HG03103 (cell line): ENCODE data around the gene SLC9A2.

Experiments
- ATAC-seq: cut with Tn5 transposase; IDR thresholded peaks from one replicate; pipeline ENCODE4 v1.9.1; 2021; ENCODE audit warnings: low read depth; ENCODE audit not compliant: unreplicated experiment

Gene SLC9A2

DNA sequence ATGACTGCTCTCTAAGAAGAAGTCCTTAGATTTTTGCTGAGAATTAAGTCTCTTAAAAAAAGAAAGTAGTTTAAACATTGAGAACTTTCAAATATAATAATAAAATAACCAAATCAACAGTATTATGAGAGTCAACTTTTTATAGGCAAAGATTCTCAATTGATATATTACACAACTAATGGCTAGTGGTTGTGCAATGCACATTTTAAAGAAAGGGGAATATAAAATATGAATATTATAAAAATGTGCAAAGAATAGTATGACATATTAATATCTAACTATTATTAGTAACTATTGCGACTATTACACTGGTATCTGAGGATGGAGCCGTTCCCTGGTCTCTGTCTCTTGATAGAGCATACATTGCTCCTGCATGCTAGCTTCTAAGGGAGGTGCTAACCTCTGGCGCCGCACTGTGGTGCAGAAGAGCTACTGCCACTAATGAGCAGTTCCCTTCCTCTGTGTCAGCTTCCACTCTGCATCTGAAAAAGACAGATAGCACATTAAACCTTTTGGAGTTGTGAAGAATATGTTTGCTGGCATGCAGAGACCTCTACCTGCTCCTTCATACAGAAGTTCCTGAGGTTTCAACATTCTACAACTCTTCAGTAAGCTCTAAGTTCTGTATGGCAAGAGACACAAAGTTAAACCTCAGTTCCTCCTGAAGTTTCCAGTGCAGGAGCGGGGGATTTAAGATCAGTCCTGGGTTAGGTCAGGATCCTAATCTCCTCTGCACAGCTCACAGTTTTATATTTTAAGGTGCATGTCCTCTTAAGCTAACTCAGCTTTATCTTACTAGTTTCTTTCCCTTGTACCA, 3.5 kb upstream of the SLC9A2 start:
- ATAC-seq, result peak; percentile 90

DNA sequence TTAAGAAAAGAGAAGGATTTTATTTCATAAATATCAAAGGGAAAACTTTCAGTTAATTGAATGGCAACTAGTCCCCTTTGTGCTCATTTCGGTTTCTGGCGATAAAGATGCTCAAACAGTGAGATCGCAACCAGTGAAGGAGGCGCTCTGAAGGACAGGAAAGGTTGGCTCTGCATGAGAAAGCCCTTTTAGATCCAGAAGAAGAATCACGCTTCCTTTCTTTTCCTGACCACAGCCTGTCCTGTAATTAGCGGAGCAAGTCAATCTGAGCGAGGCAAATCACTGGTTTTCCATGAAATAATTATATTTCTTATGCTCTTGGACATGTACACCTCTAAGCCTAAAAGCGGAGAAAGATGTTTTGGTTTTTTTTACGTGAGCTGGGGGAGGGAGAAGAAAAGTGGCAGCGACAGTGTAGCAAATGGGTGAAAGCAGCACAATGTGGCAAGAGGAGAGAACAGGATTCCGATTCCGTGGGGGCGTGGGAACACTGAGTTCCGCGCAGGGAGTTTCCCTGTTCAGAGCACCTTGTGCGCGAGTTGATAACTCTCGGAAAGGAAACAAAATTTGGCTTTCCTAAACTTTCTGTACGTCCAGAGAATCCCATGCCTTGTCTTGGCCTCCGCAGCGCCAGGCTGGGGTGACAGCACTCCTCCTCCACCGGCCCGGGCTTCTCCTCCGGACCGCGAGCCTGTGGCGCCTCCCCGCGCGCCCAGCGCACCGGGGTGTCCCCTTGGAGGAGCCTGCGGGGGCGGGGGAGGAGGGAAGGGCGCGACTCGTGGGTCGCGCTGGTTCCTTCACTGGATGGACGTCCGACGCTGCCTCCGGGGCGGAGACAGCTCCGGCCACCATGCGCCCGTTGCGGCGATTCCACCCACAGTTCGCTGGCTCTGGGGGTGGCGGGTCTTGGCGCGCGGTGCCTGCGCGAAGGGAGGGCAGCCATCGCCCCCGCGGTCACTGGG, 620 bp upstream of the SLC9A2 start:
- ATAC-seq, result no peak

DNA sequence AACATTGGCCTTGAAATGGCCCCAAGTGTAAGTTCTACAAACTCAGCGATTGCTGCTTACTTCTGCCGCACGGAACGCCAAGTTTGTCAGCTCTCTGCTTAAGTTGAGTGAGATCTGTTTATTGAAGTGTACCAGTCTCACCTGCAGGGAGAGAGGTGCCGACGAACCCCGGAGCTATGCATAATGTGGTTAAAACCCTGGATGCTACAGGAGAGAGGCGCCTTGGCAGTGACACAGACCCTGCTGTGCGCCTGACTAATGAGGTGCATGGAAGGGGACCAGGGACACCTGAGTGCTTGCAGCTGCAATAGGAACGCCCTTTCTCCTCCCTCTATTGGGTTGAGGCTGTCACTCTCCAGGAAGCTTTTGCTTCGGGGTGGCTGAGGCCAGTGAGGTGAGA, 979 bp downstream of the SLC9A2 start:
- ATAC-seq, result no peak

DNA sequence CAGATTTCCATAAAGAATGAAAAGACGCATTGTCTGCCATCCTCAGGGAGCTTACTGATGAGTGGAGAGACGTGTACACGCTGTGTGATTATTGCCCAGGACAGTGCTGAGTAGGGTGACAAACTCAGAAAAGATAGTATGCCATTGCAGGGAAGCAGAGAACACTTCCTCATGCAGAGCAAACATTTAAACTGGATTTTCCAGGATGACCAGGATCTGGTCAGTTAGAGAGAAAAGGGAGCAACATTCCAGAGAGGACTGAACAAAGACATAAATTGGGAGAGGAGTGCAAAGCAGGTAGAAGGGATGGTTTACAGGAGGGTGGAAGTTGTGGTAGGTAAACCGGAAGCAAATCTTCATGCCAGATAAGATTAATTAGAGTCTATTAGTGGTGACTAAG, 2.3 kb downstream of the SLC9A2 start:
- ATAC-seq, result no peak

DNA sequence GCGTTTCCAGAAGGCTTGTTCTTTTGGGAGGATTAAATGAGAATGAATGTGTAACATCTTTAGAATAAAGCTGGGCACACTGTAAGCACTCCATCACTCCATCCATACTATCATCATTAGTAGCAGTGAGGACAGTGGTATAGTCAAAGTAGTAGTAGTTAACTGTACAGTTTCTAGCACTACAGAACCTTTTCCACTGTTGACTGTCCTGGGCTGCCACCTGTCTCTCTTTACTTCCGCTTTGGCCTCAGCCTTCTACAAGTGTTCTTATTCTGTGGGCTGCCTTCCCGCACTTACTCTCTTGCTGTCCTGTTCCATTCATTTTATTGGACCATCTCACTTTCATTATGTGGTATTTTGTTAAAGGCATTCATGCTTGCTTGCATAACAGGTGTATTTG, 3.3 kb downstream of the SLC9A2 start:
- ATAC-seq, result no peak

DNA sequence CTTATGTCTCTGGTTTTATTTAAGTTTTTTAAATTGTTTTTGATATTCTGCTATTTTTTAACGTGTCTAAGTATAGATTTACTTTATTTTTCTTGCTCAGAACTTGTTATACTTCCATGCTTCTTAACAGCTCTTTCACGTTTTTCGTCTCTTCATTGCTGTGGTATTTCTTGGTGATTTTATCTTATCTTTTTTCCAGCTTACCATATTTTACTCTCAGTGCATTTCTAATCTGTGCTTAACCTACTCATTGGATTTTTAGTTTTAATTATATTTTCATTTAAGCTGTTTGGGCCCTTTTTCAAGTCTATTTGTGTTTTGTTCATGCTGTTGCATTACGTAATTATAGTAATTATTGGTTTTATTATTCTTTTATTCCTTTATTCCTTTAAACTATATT, 11.1 kb downstream of the SLC9A2 start:
- no peak for ATAC-seq

DNA sequence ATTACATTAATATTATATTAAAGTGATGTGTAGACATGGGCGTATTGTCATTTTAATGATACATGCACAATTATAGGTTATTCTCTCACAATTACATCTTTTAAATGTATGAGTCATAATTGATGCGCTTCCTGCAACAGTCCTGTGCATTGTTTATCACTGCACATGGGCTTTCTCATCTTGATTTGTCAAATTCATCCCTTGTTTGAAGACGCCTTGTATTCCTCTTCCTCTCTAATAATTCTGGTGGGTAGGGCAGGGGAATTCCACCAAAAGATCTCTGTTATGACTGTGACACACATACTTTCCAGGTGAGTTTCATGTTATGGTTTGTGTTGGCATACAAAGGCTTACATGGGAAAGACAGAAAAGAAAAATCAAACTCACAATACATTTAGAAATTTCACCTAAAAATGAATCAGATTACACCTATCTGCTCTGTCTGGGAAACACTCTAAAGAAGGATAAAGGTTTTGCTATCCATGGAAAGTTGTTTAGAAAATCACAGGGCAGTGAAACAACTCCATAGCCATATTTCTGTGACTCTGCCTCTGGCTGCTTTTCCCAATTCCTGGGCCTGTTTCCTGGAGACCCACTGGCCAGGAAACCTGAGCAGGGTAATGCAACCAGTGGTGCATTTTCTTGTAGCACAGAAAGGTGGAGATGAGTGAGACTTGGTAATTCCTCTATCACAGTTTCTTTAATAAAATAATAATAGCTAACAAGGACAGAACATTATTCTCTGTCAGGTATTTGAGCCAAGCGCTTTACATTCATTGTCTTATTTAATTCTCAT, 13.2 kb downstream of the SLC9A2 start:
- no peak for ATAC-seq

DNA sequence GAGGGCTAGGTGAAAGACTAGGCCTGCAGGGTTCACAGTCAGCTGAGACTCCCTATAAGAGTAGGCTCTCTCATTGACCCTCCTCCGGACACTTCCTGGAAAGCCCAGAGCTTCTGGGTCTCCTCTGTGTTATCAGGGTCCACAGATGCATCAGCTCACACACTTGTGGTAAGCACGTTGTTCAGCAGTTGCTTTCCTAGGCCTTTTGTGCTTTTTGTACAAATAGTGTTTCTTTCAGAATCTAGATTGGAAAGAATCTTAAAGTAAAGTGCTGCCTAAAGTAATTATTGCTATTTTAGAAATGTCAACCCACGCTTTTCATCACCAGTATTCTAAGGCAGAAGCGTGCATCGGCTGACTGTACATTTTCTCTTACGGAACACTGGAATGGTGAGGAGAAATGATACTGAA, 15.5 kb downstream of the SLC9A2 start:
- ATAC-seq, result no peak

DNA sequence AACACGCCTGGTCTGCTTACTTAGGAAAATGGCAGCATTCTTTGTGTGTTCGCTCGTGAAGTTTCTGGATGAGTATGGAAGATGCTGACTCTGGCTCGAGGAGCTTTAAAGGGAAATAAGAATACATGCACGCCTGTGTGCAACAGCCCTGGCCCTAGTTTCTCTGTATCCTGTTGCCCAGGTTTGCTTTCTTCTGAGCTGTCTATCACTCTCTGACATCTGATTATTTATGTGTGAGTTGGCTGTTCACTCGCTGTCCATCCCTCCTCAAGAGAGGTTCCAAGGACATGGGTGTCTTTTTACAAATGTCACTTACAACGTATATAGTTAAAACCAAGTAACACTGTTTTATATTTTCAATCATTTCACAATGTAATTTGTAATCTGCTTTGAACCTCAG, 16.0 kb downstream of the SLC9A2 start:
- ATAC-seq, result no peak

DNA sequence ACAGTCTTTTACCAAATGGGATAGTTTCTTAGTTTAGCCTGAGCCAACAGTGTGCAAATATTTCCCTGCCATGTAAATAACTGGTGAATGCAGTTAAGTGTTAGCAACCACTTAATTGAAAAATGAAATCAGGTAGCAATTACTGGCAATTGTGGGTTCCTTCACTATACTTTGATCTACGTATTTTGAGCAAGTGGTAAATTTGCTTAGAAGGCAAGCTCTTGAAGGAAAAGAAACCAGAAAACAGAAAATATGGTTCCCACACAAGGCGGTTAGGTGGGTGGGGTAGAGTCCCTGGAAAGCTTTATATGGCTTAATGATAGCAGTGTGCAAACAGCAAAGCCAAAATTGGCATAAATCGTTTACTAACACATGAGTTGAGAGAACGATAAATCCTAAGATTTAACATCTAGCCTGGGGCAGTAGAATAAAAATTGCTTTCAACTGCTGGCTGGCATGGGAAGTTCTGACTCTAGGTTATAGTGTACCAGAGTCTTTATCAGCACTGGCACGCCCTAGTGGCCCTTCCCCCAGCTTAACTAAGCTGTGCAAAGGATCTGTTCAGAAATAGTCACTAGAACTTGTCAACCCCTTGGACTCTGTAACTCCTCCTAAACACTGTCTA, 17.0 kb downstream of the SLC9A2 start:
- no peak for ATAC-seq

DNA sequence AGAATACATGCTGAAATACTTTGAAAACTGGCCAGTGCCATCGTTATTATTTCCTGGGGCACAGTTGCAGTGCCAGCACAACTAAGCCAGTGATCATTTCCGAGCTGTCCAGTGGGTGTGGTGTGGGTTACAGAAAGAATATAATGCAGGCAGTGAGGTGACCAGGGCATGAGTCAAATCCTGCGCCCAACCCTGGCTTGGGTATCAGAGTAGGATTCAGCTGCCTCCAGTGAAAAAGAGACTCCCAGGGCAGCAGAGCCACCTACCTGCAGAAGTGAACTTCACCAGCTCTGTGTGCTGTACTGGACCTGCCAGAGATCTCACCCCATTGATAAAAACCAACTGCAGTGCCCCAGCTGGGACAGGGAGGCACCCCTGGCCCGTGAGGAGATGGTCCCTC, 18.0 kb downstream of the SLC9A2 start:
- ATAC-seq, result no peak

DNA sequence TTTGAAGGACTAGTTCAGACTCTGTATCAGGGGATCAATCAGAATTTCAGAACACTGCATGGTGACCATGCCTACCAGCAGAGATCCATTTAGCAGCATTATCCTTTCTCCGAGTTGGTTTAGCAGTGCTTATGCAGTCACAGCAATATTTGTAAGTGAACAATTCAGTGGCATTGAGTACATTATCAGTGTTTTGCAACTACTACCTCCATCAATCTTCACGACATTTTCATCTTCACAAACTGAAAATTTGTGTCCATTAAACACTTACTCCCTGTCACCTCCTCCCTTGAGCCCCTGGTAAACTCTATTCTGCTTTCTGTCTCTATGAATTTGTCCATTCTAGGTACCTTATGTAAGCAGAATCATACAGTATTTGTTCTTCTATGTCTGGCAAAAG, 20.1 kb downstream of the SLC9A2 start:
- no peak for ATAC-seq

DNA sequence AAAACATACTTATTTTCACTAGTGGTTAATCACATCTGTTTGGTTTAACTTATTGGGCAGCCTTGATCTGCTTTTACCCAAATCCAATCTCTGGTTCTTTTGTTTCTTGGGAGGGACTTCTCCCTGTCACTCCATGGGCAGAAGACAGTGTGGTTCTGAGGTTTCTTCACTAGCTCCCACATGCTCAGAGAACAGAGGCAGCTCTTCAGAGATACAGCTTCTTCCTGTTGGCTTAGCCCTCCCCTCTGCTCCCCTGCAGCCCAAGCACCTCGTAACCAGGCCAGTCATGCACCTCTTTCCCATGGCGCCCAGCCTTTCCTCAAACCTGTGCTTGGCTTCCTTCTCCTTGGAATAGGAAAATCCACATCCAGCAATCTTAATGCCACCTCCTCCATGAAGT, 32.8 kb downstream of the SLC9A2 start:
- ATAC-seq, result no peak

DNA sequence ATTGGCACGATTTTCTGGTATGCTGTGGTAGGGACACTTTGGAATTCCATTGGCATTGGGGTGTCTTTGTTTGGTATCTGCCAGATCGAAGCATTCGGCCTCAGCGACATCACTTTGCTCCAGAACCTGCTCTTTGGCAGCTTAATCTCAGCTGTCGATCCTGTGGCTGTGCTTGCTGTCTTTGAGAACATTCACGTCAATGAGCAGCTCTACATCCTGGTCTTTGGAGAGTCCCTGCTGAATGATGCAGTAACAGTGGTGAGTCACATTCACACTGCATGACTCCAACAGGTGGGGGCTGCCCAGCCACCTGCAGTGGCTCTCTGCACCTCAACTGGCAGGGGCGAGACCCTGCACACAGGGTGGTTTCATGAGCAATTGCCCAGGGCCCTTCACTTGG, 38.4 kb downstream of the SLC9A2 start:
- peak; percentile 46 for ATAC-seq

DNA sequence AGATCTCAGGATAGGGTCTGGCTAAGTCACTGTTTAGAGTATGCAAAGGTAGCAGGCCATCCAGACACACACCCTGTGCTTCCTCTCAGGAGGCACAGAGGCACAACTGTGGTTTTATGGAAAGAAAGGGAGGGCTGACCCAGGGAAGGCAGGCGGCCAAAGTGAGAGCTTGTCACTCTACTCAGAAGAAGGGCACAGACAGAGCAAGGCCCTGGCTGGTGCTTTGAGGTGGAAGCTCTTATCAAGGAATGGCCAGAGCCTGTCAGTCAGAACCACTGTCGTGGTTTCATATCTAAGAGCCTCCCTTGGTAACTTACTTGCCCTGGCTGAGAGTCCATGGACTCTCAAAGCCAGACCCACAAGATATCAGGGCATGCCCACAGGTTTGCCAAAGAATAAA, 40.7 kb downstream of the SLC9A2 start:
- ATAC-seq, result no peak

DNA sequence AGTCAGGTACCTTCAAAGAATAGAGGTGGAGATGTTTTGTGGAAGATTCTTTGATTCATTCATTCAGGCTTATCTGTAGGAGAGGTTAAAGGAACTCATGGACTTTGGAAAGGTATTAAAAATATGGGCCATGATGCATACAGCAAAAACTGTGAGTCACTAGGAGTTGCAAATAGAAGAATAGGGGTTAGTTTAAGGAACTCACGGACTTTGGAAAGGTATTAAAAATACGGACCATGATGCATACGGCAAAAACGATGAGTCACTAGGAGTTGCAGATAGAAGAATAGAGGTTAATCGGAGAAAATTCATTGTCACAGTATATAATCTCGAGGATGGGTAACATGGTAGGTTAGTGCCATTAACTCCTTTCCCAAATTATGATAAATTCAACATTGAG, 41.2 kb downstream of the SLC9A2 start:
- ATAC-seq, result no peak

DNA sequence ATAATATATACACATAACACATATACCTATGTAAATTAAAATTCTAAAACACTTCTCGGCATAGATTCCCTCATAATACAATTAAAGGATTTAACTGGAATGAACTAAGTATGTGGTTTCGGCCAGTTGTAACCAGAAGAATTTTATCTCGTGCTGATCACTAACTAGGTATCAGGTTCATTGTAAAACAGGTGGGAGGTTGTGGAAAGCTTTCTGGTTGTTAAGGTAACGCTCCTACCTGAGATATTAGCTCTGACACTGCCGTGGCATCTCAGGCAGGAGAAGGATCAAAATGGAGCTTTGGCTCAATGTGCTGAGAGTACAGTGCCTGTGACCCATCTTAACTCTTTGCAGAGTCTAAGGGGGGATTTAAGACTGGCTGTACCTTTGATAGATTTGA, 42.5 kb downstream of the SLC9A2 start:
- ATAC-seq, result no peak

DNA sequence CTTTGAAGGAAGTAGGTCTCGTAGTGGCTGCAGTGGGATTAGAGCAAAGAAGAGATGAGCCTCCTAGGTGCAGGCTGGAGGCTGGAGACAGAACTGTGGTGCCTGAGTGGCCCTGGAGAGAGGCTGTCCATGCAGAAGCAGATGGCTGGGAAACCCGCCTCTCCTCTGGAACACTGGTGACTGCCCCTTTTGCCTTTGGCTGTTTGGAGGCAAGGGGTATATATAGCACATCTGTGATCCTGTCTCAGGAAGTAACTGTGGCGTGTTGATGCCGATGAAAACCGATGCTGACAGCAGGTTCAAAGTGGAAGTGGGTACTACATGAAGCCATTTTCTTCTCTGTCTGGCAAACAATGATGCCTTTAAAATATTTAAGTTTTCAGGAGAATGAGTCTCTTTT, 43.5 kb downstream of the SLC9A2 start:
- ATAC-seq, result no peak

DNA sequence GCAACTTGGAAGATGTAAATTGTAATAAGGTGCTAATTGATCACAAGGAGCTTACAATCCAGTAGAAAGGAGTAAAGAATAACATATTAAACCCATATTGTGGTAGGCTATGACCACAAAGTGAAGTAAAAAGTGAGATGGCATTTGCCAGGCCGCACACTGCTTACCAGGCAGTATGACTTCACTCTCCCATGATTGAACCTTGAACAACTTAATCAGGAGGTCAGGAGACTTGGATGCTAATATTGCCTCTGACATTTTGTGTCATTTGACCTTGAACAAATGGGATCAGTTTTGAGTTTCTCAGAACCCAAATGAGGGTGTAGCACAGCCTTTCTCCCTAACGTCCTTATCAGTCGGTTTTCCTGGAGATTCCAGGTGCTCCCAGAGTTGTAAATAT, 44.0 kb downstream of the SLC9A2 start:
- no peak for ATAC-seq

DNA sequence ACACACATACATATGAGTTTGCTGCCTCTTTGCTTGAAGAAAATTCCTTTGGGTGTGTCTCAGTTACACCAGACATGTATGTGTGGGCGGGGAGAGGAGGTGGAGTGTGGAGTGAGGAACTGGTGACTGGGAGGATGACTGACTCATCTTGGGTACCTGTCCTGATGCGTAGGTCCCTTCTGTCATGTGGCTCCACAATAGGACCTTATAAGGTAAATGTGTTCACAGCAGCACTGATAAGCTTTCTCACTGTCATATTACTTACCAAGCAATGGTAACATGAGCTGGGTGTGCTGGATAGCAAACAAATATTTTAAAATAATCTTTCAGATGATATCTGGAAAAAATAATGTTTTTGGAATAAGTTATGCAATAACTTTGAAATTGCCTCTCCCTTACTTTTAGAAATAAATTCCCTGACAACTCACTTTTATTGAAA, 45.1 kb downstream of the SLC9A2 start:
- peak; percentile 82 for ATAC-seq
